ENCODE measurements around the gene GRM7.

The GRM7 gene

GRCh38 chr3:7439101-7439680 lies 578.3 kb downstream of the GRM7 start:
- no peak for DNase-seq (ENCODE audit: low read depth)
- no peak for TF ChIP-seq CTCF (IDR thresholded peaks at IDR 0.05; ENCODE audit: low read depth, low read length, missing control alignments)
- in situ Hi-C loops (cut with HindIII; ENCODE audit: low sequenced_read_pairs), result no loop called here
- no peak overlapping the region for H3K4me3 ChIP-seq (ENCODE audit: low read depth, low read length)

- no peak overlapping the region for H3K4me3 ChIP-seq (ENCODE audit: low read depth, low read length)
- TF ChIP-seq CTCF (IDR thresholded peaks at IDR 0.05; ENCODE audit: low read depth, low read length, missing control alignments), result no peak
- in situ Hi-C loops (cut with HindIII; ENCODE audit: low sequenced_read_pairs), result loop anchor here (5.0 kb wide), 1 partner anchor 38 kb away; no protein-coding TSS in a partner anchor
- DNase-seq (ENCODE audit: low read depth), result no peak
These were observed 584.0 kb downstream of the GRM7 start for GRCh38 chr3:7444886-7445285.

GRCh38 chr3:7445331-7445730 lies 584.4 kb downstream of the GRM7 start:
- no peak overlapping the region for H3K4me3 ChIP-seq (ENCODE audit: low read depth, low read length)
- DNase-seq (ENCODE audit: low read depth), result no peak
- no peak for TF ChIP-seq CTCF (IDR thresholded peaks at IDR 0.05; ENCODE audit: low read depth, low read length, missing control alignments)
- in situ Hi-C loops (cut with HindIII; ENCODE audit: low sequenced_read_pairs), result no loop called here

- no peak for DNase-seq (ENCODE audit: low read depth)
- H3K4me3 ChIP-seq (ENCODE audit: low read depth, low read length), result no peak overlapping the region
- no peak for TF ChIP-seq CTCF (IDR thresholded peaks at IDR 0.05; ENCODE audit: low read depth, low read length, missing control alignments)
- in situ Hi-C loops (cut with HindIII; ENCODE audit: low sequenced_read_pairs), result no loop called here
These were observed 586.4 kb downstream of the GRM7 start for GRCh38 chr3:7447197-7447769.

- no peak for DNase-seq (ENCODE audit: low read depth)
- in situ Hi-C loops (cut with HindIII; ENCODE audit: low sequenced_read_pairs), result no loop called here
- no peak for TF ChIP-seq CTCF (IDR thresholded peaks at IDR 0.05; ENCODE audit: low read depth, low read length, missing control alignments)
These were observed 595.5 kb downstream of the GRM7 start for GRCh38 chr3:7456386-7456785.

GRCh38 chr3:7461202-7461825 lies 600.4 kb downstream of the GRM7 start:
- no peak for TF ChIP-seq CTCF (IDR thresholded peaks at IDR 0.05; ENCODE audit: low read depth, low read length, missing control alignments)
- in situ Hi-C loops (cut with HindIII; ENCODE audit: low sequenced_read_pairs), result no loop called here
- DNase-seq (ENCODE audit: low read depth), result no peak
- no peak overlapping the region for H3K4me3 ChIP-seq (ENCODE audit: low read depth, low read length)

More at GRCh38 chr3:7456386-7456785, 595.5 kb downstream of the GRM7 start:
- no peak overlapping the region for H3K4me3 ChIP-seq (ENCODE audit: low read depth, low read length)
